ENCODE data around the gene ZNF664.

ZNF664 gene

DNA sequence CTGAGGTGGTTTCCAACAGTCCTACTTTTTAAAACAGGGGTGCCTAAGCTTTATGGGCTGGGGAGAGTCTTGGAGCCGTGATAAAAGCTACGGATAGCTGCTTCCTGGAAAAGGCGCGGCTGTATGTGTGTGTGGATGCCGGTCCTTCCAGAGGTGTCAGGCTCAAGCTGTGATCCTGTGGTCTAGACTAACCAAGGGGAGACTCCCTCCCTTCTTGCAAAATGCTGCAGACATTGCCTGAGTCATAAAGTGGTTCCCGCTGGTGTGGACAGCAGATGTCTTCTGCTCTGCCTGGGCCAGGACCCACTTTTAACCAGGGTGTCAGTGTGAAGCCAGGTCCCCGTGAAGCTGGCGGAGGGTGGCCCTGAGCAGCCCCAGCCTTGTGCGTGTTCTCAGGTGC, 38.2 kb upstream of the ZNF664 start:
- no peak overlapping the region for H3K27ac ChIP-seq (ENCODE audit: low read depth, low read length)
- H3K27me3 ChIP-seq (ENCODE audit: control insufficient read depth in 5 of 5, insufficient read depth in 4 of 5, low read length in 5 of 5), result no peaks in the 10 kb centered on the region
- no peak overlapping the region for H3K4me3 ChIP-seq (ENCODE audit: low read depth in 1 of 5, low read length in 5 of 5)
- peaks cover 0 to 9% (median 0%) of the 10 kb centered on the region in 5 donors for H3K4me1 ChIP-seq (ENCODE audit: control insufficient read depth in 5 of 5, insufficient read depth in 5 of 5, low read length in 5 of 5)
- H3K36me3 ChIP-seq (ENCODE audit: control insufficient read depth in 5 of 5, insufficient read depth in 5 of 5, low read length in 5 of 5), result peaks cover 0 to 38% (median 35%) of the 10 kb centered on the region in 5 donors
- no peak overlapping the region for H3K9ac ChIP-seq (ENCODE audit: low read length in 5 of 5)
- no peaks in the 10 kb centered on the region for H3K9me3 ChIP-seq (ENCODE audit: control insufficient read depth in 5 of 5, low read length in 5 of 5)

DNA sequence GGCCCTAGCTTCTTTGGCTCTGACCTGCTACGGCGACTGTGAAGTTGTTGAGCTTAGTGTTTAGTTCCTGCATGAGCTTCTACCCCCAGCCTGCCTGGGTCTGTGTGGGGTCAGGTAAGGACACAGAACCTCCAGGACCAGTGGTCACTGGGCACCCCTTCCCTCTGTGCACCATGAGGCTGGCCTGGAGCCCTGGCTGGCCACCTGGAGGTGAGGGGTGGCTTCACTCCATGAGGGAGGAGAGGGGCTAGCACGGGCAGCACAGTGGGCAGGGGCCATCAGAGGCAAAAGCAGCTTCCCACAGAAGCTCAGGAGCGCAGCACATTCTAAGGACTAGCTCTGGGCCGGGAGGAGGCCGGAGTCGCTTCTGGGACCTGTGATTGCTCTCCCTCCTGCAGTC, 37.1 kb upstream of the ZNF664 start:
- Histone ChIP-seq H3K27ac (ENCODE audit: low read depth, low read length) (no peak overlapping the region), H3K27me3 (ENCODE audit: control insufficient read depth in 5 of 5, insufficient read depth in 4 of 5, low read length in 5 of 5) (no peaks in the 10 kb centered on the region), H3K9ac (ENCODE audit: low read length in 5 of 5) (no peak overlapping the region), H3K4me1 (ENCODE audit: control insufficient read depth in 5 of 5, insufficient read depth in 5 of 5, low read length in 5 of 5) (peaks cover 0 to 9% (median under 1%) of the 10 kb centered on the region in 5 donors), H3K4me3 (ENCODE audit: low read depth in 1 of 5, low read length in 5 of 5) (no peak overlapping the region), H3K9me3 (ENCODE audit: control insufficient read depth in 5 of 5, low read length in 5 of 5) (no peaks in the 10 kb centered on the region), H3K36me3 (ENCODE audit: control insufficient read depth in 5 of 5, insufficient read depth in 5 of 5, low read length in 5 of 5) (peaks cover 0 to 47% (median 43%) of the 10 kb centered on the region in 5 donors)

- Histone ChIP-seq H3K4me3 (ENCODE audit: low read depth in 1 of 5, low read length in 5 of 5) (no peak overlapping the region), H3K27me3 (ENCODE audit: control insufficient read depth in 5 of 5, insufficient read depth in 4 of 5, low read length in 5 of 5) (no peaks in the 10 kb centered on the region), H3K27ac (ENCODE audit: low read depth, low read length) (no peak overlapping the region), H3K9ac (ENCODE audit: low read length in 5 of 5) (no peak overlapping the region), H3K9me3 (ENCODE audit: control insufficient read depth in 5 of 5, low read length in 5 of 5) (peaks cover 0 to 2% (median 0%) of the 10 kb centered on the region in 5 donors), H3K36me3 (ENCODE audit: control insufficient read depth in 5 of 5, insufficient read depth in 5 of 5, low read length in 5 of 5) (peaks cover 0 to 50% (median 49%) of the 10 kb centered on the region in 5 donors), H3K4me1 (ENCODE audit: control insufficient read depth in 5 of 5, insufficient read depth in 5 of 5, low read length in 5 of 5) (peaks cover 0 to 9% (median 3%) of the 10 kb centered on the region in 5 donors)
These were observed 36.5 kb upstream of the ZNF664 start for GRCh38 chr12:123936471-123936870.

DNA sequence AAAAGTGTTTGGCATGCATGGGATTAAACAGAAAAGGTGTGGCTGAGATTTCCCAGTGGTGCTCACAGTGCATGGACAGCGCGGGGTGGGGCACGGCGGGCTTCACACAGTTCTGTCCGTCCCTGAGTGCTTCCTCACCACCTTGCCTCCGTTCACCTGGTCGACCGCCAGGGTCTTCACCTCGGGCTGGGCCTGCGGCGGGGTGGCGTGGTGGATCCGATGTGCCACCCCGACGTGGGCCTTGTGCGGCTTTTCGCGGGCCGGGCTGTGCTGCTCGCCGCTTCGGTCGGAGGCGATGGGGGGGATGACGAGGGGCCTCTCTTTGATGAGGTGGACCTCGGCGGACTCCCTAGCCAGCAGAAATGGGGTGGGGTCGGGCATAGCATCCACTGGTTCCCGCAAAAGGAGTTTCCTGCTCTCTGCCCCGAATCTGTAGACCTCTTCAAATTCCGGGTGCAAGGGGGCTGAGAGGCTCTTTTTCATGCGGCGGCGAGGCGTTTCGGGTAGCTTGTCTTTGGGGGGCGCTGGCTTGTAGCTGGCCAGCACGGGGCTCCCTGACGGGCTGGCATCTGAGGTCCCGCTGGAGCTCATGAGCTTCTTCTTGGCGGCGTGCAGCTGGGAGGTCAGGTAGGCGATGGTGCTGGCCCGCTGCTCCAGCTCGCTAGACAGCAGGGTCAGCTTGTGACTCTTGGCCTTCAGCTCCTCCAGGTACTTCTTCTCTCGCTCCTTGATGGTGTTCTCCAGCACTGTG, 35.9 kb upstream of the ZNF664 start:
- H3K9ac ChIP-seq (ENCODE audit: low read length in 5 of 5), result no peak overlapping the region
- H3K4me3 ChIP-seq (ENCODE audit: low read depth in 1 of 5, low read length in 5 of 5), result no peak overlapping the region
- H3K27ac ChIP-seq (ENCODE audit: low read depth, low read length), result no peak overlapping the region
- H3K27me3 ChIP-seq (ENCODE audit: control insufficient read depth in 5 of 5, insufficient read depth in 4 of 5, low read length in 5 of 5), result no peaks in the 10 kb centered on the region
- H3K9me3 ChIP-seq (ENCODE audit: control insufficient read depth in 5 of 5, low read length in 5 of 5), result peaks cover 0 to 6% (median 3%) of the 10 kb centered on the region in 5 donors
- H3K4me1 ChIP-seq (ENCODE audit: control insufficient read depth in 5 of 5, insufficient read depth in 5 of 5, low read length in 5 of 5), result peaks cover 0 to 13% (median 7%) of the 10 kb centered on the region in 5 donors
- peaks cover 0 to 56% (median 55%) of the 10 kb centered on the region in 5 donors for H3K36me3 ChIP-seq (ENCODE audit: control insufficient read depth in 5 of 5, insufficient read depth in 5 of 5, low read length in 5 of 5)

DNA sequence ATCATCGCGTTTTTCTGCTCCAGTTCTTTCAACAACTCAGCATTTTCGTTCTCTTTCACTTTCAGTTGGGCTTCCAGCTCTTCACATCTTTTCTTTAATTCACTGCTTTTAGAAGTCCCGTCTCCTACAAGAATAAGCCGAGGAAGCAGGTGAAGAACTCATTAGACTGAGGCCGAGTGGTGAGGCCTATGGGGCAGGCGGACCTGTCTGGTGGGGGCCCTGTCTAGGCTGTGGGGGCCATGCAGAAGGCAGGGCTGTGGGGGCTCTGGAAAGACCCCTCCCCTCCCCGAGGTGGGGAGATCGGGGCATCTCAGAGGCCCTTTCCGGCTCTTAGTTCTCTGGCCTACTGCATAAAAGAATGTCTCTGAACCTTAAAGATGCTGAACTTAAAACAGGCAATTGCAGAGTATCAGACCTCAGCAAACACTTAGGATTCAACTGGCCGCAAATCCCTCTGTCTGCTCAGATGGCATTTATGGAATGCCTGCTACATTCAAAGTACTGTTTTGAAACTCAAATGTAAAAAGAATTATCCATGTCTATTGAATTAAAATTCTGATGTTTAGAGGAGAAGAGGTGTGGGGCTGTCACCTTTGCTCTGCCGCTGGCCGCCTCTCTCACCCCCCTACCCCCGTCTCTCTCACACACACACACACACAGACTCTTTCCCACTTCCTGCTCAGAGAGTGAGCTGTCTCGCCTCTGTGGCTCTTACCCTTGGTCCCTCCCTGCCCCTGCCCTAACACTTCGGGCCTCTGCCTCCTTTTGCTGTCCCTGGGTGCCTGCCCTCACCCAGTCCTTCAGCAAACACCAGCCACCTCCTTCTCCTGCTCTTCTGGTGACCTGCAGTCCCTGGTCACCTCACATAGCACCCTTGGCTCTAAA, 35.1 kb upstream of the ZNF664 start:
- no peak overlapping the region for H3K27ac ChIP-seq (ENCODE audit: low read depth, low read length)
- peaks cover 0 to 19% (median 11%) of the 10 kb centered on the region in 5 donors for H3K4me1 ChIP-seq (ENCODE audit: control insufficient read depth in 5 of 5, insufficient read depth in 5 of 5, low read length in 5 of 5)
- H3K27me3 ChIP-seq (ENCODE audit: control insufficient read depth in 5 of 5, insufficient read depth in 4 of 5, low read length in 5 of 5), result no peaks in the 10 kb centered on the region
- peaks cover 0 to 65% (median 63%) of the 10 kb centered on the region in 5 donors for H3K36me3 ChIP-seq (ENCODE audit: control insufficient read depth in 5 of 5, insufficient read depth in 5 of 5, low read length in 5 of 5)
- H3K9me3 ChIP-seq (ENCODE audit: control insufficient read depth in 5 of 5, low read length in 5 of 5), result peaks cover 0 to 7% (median 6%) of the 10 kb centered on the region in 5 donors
- H3K4me3 ChIP-seq (ENCODE audit: low read depth in 1 of 5, low read length in 5 of 5), result no peak overlapping the region
- no peak overlapping the region for H3K9ac ChIP-seq (ENCODE audit: low read length in 5 of 5)

DNA sequence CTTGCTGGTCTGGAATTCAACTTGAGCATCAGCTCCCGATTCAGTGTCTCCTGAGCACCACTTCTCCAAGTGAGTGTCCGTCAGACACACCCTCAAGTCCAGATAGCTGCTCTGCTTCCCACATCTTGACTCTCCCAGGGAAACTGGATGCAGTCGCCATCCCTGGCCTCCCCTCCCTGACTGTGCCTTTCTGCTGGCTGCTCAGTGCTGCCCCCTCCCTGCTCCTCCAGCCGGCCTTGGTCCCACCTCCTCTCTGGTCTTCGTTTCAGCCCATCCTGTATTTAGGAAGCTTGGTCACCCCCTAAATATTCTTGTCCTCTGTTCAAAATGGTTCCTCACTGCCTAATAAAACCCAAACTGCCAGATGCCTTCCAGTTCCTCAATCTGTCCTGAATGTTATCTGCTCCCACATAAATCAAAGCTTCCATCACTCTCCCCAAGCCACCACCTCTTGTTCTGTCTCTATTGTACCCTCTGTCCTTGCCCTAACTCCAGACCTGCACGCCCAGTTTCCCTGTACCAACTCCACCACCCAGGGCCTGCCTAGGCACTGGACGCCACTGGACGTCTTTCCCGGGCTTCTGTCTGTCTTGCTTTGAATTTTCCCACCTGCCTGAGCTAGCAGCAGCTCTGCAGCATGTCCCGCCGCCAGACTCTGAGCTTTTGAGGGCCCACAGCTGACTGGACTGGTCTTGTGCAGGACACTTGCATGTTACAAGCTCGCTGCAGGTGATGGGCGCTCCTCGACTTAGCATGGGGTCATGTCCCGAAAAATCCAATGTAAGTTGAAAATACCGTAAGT, 34.1 kb upstream of the ZNF664 start:
- no peaks in the 10 kb centered on the region for H3K27me3 ChIP-seq (ENCODE audit: control insufficient read depth in 5 of 5, insufficient read depth in 4 of 5, low read length in 5 of 5)
- no peak overlapping the region for H3K9ac ChIP-seq (ENCODE audit: low read length in 5 of 5)
- H3K9me3 ChIP-seq (ENCODE audit: control insufficient read depth in 5 of 5, low read length in 5 of 5), result peaks cover 0 to 7% (median 6%) of the 10 kb centered on the region in 5 donors
- H3K36me3 ChIP-seq (ENCODE audit: control insufficient read depth in 5 of 5, insufficient read depth in 5 of 5, low read length in 5 of 5), result peaks cover 0 to 74% (median 71%) of the 10 kb centered on the region in 5 donors
- H3K4me3 ChIP-seq (ENCODE audit: low read depth in 1 of 5, low read length in 5 of 5), result no peak overlapping the region
- H3K4me1 ChIP-seq (ENCODE audit: control insufficient read depth in 5 of 5, insufficient read depth in 5 of 5, low read length in 5 of 5), result peaks cover 0 to 27% (median 19%) of the 10 kb centered on the region in 5 donors
- no peak overlapping the region for H3K27ac ChIP-seq (ENCODE audit: low read depth, low read length)

GRCh38 chr12:123939716-123940626, 33.0 kb upstream of the ZNF664 start:
- H3K4me1 ChIP-seq (ENCODE audit: control insufficient read depth in 5 of 5, insufficient read depth in 5 of 5, low read length in 5 of 5), result peaks cover 0 to 27% (median 19%) of the 10 kb centered on the region in 5 donors
- no peak overlapping the region for H3K9ac ChIP-seq (ENCODE audit: low read length in 5 of 5)
- no peak overlapping the region for H3K27ac ChIP-seq (ENCODE audit: low read depth, low read length)
- H3K9me3 ChIP-seq (ENCODE audit: control insufficient read depth in 5 of 5, low read length in 5 of 5), result peaks cover 0 to 7% (median 6%) of the 10 kb centered on the region in 5 donors
- no peak overlapping the region for H3K4me3 ChIP-seq (ENCODE audit: low read depth in 1 of 5, low read length in 5 of 5)
- peaks cover 0 to 80% (median 79%) of the 10 kb centered on the region in 5 donors for H3K36me3 ChIP-seq (ENCODE audit: control insufficient read depth in 5 of 5, insufficient read depth in 5 of 5, low read length in 5 of 5)
- H3K27me3 ChIP-seq (ENCODE audit: control insufficient read depth in 5 of 5, insufficient read depth in 4 of 5, low read length in 5 of 5), result no peaks in the 10 kb centered on the region

DNA sequence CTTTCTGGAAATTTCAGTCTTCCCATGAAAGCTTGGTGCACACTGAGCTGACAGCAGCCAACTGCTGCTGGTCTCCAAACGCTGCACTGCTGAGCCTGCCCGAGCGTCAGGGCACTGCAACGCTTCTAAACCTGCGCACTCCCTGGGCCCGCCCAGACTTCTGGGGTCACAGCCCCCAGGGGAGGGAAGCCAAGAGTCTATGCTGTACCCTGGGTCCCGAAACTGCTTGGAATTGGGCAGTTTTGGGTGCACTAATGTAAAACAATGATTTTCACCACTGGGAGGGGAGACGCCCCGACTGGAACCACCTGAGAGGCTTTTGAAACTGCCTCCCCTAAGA, 32.4 kb upstream of the ZNF664 start:
- Histone ChIP-seq H3K4me1 (ENCODE audit: control insufficient read depth in 5 of 5, insufficient read depth in 5 of 5, low read length in 5 of 5) (peaks cover 0 to 27% (median 19%) of the 10 kb centered on the region in 5 donors), H3K27ac (ENCODE audit: low read depth, low read length) (no peak overlapping the region), H3K27me3 (ENCODE audit: control insufficient read depth in 5 of 5, insufficient read depth in 4 of 5, low read length in 5 of 5) (no peaks in the 10 kb centered on the region), H3K9me3 (ENCODE audit: control insufficient read depth in 5 of 5, low read length in 5 of 5) (peaks cover 0 to 7% (median 6%) of the 10 kb centered on the region in 5 donors), H3K9ac (ENCODE audit: low read length in 5 of 5) (no peak overlapping the region), H3K4me3 (ENCODE audit: low read depth in 1 of 5, low read length in 5 of 5) (no peak overlapping the region), H3K36me3 (ENCODE audit: control insufficient read depth in 5 of 5, insufficient read depth in 5 of 5, low read length in 5 of 5) (peaks cover 0 to 84% (median 81%) of the 10 kb centered on the region in 5 donors)

DNA sequence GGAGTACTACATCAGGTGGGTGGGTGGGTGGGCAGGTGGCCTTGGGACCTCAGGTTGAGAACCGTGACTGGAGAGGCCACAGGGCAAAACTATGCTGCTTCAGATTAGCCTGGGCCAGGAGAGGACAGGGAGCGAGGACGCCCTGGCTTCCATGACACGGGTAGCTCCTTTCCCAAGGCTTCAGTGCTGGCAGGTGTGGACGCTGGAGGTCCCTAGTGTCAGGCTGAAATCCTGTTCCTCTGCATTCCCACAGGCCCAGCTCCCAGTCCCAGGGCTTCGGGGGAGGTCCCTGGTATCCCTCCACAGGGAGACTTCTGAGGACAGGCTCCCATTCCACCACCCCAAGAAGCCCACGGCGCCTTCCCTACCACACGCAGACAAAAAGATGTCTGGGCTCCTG, 32.0 kb upstream of the ZNF664 start:
- H3K9me3 ChIP-seq (ENCODE audit: control insufficient read depth in 5 of 5, low read length in 5 of 5), result peaks cover 0 to 7% (median 6%) of the 10 kb centered on the region in 5 donors
- no peak overlapping the region for H3K4me3 ChIP-seq (ENCODE audit: low read depth in 1 of 5, low read length in 5 of 5)
- H3K36me3 ChIP-seq (ENCODE audit: control insufficient read depth in 5 of 5, insufficient read depth in 5 of 5, low read length in 5 of 5), result peaks cover 0 to 82% (median 80%) of the 10 kb centered on the region in 5 donors
- no peak overlapping the region for H3K9ac ChIP-seq (ENCODE audit: low read length in 5 of 5)
- no peaks in the 10 kb centered on the region for H3K27me3 ChIP-seq (ENCODE audit: control insufficient read depth in 5 of 5, insufficient read depth in 4 of 5, low read length in 5 of 5)
- peaks cover 0 to 27% (median 19%) of the 10 kb centered on the region in 5 donors for H3K4me1 ChIP-seq (ENCODE audit: control insufficient read depth in 5 of 5, insufficient read depth in 5 of 5, low read length in 5 of 5)
- peak overlapping the region; percentile 84 for H3K27ac ChIP-seq (ENCODE audit: low read depth, low read length)

Measured in subcutaneous abdominal adipose tissue (tissue), 5 donors.